ENCODE data around the gene CLEC20A. TPM values are rescaled to one million over a fixed set of nuclear protein-coding genes. Genes with fewer than 3 reads are reported as not detected.

CLEC20A gene
- total RNA-seq, 1 donor from 2014 or later, result not detected

DNA sequence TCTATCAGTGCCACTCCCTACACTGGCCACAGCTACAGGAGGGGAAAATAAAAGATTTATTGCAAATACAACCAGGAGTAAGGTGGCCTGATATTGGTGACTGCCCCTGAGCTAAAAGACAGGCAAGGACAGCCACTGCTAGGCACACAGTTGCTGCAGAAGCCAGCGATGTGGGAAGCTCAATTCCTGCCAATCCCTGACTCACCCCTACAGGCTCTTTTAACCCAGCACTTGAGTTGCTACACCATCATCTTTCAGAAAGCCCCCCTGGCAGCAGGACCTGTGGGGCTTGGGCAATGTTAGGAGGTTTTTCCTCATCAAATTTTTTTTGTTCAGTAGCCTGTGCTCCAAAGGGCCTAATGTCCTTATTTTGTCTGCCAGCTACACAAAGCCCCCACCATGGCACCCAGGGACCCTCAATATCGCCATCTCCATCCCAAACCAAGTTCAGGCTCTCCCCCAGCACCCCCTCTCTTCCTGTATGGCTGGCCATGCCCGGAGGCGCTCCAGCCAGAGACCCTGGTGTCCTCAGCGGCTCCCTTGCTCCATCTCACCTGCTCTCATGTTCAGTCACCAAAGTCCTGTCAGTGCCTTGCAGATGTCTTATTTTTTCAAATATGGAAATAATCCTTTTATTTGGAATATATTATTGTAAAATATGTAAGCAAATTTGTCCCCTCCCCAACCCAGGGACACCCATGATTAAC is 13.4 kb downstream of the CLEC20A start:
- TF ChIP-seq, protein P1, sequence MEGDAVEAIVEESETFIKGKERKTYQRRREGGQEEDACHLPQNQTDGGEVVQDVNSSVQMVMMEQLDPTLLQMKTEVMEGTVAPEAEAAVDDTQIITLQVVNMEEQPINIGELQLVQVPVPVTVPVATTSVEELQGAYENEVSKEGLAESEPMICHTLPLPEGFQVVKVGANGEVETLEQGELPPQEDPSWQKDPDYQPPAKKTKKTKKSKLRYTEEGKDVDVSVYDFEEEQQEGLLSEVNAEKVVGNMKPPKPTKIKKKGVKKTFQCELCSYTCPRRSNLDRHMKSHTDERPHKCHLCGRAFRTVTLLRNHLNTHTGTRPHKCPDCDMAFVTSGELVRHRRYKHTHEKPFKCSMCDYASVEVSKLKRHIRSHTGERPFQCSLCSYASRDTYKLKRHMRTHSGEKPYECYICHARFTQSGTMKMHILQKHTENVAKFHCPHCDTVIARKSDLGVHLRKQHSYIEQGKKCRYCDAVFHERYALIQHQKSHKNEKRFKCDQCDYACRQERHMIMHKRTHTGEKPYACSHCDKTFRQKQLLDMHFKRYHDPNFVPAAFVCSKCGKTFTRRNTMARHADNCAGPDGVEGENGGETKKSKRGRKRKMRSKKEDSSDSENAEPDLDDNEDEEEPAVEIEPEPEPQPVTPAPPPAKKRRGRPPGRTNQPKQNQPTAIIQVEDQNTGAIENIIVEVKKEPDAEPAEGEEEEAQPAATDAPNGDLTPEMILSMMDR (conservative IDR thresholded peaks at IDR 0.05), result no peak
- Mint-ChIP-seq H3K36me3 (peaks cover 8% of the 10 kb centered on the region), H3K4me3 (no peak overlapping the region), H3K27ac (no peak overlapping the region), H3K27me3 (no peaks in the 10 kb centered on the region), H3K9me3 (no peaks in the 10 kb centered on the region), H3K4me1 (ENCODE audit: unreplicated experiment) (peaks cover 6% of the 10 kb centered on the region)
- DNase-seq (ENCODE audit: extremely low spot score, unreplicated experiment), result no peak

GRCh38 chr1:178477841-178478240 is 18.9 kb downstream of the CLEC20A start:
- H3K36me3 Mint-ChIP-seq, result peaks cover 14% of the 10 kb centered on the region
- H3K27me3 Mint-ChIP-seq, result no peaks in the 10 kb centered on the region
- H3K27ac Mint-ChIP-seq, result no peak overlapping the region
- no peaks in the 10 kb centered on the region for H3K9me3 Mint-ChIP-seq
- no peaks in the 10 kb centered on the region for H3K4me1 Mint-ChIP-seq (ENCODE audit: unreplicated experiment)
- no peak for DNase-seq (ENCODE audit: extremely low spot score, unreplicated experiment)
- TF ChIP-seq, protein P1 (conservative IDR thresholded peaks at IDR 0.05), result no peak
- no peak overlapping the region for H3K4me3 Mint-ChIP-seq

- peaks cover 14% of the 10 kb centered on the region for H3K36me3 Mint-ChIP-seq
- TF ChIP-seq, protein P1 (conservative IDR thresholded peaks at IDR 0.05), result no peak
- H3K27ac Mint-ChIP-seq, result no peak overlapping the region
- H3K27me3 Mint-ChIP-seq, result no peaks in the 10 kb centered on the region
- DNase-seq (ENCODE audit: extremely low spot score, unreplicated experiment), result no peak
- no peaks in the 10 kb centered on the region for H3K9me3 Mint-ChIP-seq
- no peak overlapping the region for H3K4me3 Mint-ChIP-seq
- no peaks in the 10 kb centered on the region for H3K4me1 Mint-ChIP-seq (ENCODE audit: unreplicated experiment)
These were observed 19.4 kb downstream of the CLEC20A start for GRCh38 chr1:178477373-178477772.

GRCh38 chr1:178472531-178472930 is 24.2 kb downstream of the CLEC20A start:
- H3K4me3 Mint-ChIP-seq, result no peak overlapping the region
- peaks cover 9% of the 10 kb centered on the region for H3K4me1 Mint-ChIP-seq (ENCODE audit: unreplicated experiment)
- no peak for DNase-seq (ENCODE audit: extremely low spot score, unreplicated experiment)
- peak overlapping the region; percentile 98 for H3K27ac Mint-ChIP-seq
- H3K36me3 Mint-ChIP-seq, result peaks cover 13% of the 10 kb centered on the region
- no peaks in the 10 kb centered on the region for H3K9me3 Mint-ChIP-seq
- TF ChIP-seq, protein P1 (conservative IDR thresholded peaks at IDR 0.05), result no peak
- no peaks in the 10 kb centered on the region for H3K27me3 Mint-ChIP-seq

- Mint-ChIP-seq H3K27me3 (no peaks in the 10 kb centered on the region), H3K4me1 (ENCODE audit: unreplicated experiment) (peaks cover 9% of the 10 kb centered on the region), H3K9me3 (no peaks in the 10 kb centered on the region), H3K27ac (peak overlapping the region; percentile 98), H3K4me3 (peak overlapping the region; percentile 58), H3K36me3 (peaks cover 27% of the 10 kb centered on the region)
- no peak for DNase-seq (ENCODE audit: extremely low spot score, unreplicated experiment)
- TF ChIP-seq, protein P1 (conservative IDR thresholded peaks at IDR 0.05), result no peak
These were observed 26.3 kb downstream of the CLEC20A start for GRCh38 chr1:178470411-178470960.

Data from type B pancreatic cell (in vitro differentiated cells).